NOMO-1 treated with dmso at 0.1 percent for 144 hours (cell line): ENCODE results near the gene CD160.
"Not testable (repeated sequence)": the region's sequence is repeated elsewhere in the genome, so short reads cannot be mapped to it uniquely, and the experiment has no call there.

Source experiments
- DNase-seq: peaks from one replicate; lab custom pipeline; 2025; ENCODE audit not compliant: unreplicated experiment; lab: John Stamatoyannopoulos, UW

The CD160 gene, protein sequence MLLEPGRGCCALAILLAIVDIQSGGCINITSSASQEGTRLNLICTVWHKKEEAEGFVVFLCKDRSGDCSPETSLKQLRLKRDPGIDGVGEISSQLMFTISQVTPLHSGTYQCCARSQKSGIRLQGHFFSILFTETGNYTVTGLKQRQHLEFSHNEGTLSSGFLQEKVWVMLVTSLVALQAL

DNA sequence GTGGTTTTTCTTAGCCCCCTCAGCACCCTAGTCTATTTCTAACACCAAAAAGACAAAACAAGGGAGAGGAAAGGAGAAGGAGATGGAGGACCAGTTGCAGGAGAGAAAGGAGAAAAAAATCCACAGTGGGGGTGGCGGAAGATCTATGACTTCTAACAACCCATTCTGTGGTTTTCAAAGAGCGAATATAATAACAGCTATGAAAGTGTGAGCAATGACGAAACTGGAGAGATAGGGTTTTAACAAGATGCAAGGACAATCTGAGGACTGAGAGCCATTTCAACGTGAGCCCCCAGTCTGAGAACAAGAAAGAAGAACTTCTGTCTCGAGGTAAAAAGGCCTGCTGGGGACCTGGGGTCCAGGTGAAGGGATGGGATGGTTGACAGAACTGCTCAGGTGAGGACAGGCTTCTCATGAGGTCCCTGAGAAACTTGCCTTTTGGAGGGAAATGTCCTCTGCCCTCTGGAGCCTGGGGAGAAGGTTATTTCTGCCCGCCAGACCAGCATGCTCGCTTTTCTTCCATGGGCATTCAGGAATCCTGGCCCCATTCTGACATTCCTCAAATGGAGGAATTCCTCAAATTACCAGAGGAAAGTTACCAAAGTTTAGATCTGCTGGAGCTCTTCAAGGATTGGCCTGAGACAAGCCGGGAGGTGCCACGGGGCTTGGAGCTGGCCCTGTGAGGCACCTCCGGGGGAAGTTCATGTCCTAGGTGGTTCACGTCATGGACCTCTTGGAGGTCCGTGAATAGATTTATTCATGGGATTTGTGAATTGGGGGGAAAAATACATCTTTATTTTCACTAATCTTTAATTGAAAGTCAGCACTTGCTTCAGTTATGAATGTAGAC is at the start of gene CD160:
TSS of gene CD160 (plus strand) at position 270 of the 850 bp plus-strand sequence. CDS start 8,829 bp downstream, outside the sequence.
- no peak for DNase-seq

DNA sequence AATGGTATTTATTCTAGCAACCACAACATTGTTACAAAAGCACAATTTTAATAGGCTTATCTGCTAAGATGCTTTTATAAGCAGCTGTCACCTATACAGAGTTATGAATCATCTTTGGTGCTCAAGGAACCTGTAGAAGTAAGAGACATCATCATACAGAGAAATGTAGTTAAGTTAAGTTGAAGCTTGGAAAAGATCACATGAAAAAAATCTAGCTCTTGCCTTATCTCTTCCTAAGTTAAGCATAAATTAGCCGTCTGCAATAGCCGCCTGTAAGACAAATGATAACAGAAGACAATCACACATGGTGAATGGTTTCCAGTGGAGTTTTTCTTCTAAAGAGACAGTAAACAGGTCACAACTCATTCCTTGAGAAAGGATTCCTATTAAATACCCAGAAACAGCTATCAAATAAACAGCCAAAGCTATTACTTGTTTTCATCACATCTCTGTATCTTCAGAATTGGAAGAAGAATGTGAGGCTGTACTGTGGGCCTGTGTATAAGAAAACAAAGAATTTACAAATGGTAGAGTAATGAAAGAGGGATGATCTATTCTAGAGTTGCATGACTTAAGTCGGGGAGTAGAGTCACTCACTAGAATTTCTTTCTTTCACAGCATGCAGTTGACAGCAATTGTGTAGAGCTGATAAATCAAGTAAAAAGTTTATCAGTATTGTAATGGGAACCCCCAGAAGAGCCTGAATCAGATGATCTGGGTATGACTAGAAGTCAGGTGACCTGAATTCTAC is 48.1 kb upstream of the CD160 start:
- DNase-seq = not testable (repeated sequence)

DNA sequence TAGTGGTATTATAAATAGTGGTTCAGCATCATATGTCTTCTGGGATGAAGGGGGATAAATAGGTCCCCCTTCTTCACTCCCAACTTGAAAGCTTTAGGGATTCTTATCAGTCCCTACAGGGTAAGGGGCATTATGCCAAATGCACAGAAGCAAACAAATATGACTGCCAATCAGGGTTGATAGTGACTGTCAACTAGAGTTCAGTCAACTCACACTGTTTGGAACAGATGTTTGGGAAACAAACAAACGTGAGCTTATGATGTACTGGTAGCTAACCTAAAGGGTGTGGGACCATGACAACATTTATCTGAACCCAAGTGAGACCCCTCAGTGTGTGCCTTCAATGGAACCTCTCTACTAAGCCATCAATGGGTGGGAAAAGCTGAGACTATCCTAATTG is 46.1 kb upstream of the CD160 start:
- not testable (repeated sequence) for DNase-seq

DNA sequence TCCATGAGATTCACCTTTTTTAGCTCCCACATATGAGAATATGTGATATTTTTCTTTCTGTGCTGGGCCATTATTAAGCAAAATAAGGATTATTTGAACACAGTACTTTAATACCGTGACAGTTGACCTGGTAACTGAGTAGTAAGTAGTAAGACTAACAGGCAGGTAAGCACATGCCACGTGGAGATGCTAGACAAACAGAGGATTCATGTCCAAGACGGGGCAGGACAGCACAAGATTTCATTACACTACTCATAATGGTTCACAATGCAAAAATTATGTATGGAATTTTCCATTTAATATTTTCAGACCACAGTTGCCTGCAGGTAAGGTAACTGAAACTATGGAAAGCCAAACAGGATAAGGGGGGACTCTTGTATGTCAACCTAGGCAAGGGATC is 34.4 kb upstream of the CD160 start:
- not testable (repeated sequence) for DNase-seq

DNA sequence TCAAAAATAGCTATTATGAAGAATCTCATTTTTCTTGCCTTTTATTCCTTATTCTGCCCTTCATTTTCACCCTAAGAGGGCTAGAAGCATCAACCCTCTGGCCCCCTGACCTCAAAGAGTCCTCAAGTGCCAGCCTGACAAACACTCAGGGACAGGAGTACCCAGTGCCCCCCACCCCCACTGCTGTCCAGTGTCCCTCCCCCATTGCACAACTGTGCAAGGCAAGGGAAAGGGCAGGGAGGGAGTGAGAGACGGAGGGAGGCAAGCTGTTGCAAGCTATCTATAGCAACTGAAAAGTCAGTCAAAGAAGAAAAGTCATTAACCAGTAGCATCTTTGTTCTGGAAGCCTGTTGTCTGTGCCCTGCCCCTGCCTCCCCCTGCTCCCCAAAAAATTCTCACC is 33.2 kb upstream of the CD160 start:
- DNase-seq = not testable (repeated sequence)

DNA sequence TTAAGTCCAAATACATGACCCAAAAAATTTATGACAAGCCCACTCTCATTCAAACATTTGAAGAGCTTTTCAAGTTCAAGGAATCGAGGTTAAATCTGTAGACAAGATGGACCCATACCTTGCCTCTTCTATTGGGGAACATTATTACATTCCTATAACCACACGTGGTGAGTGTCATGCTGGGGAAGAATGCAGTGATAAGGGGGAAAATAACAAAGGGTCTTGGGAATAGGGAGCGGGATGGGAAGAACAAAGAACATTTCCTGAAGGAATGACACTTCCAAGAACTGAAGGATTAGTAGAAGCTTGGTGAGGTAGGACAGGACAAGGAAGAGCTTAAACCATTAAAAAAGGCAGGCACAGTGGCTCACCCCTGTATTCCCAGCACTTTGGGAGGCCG is 31.0 kb upstream of the CD160 start:
- no peak for DNase-seq

DNA sequence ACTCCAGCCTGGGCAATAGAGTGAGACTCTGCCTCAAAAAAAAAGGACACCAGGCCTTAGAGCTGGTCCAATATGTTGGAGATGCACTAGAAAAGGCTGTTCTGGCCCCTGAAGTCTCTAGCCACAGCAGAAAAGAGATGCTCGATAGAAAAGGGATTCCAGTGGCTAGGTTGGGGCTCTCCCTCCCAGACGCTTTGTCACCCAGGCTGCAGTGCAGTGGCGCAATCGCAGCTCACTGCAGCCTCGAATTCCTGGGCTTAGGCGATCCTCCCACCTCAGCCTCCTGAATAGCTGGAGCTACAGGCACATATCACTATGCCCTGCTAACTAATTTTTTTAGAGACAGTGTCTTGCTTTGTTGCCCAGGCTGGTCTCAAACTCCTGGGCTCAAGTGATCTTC is 30.4 kb upstream of the CD160 start:
- no peak for DNase-seq

DNA sequence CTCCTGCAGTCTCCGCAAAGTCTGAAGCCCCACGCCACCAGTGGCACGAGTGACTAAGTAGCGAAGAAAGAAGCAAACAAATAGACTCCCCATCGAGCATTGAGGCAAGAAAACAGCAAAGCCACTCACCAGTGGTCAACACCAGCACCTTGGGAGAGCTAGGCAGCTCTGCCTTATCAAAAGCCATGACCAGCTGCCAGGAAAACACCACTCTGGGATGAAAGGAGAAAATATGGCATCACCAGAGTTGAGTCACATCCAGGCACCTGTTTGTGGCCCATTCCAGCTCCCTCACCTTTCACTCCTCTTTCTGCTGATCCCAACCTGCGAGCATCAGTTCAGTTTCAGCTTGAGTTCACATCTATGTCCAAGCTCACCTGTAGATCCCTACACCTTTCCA is 29.4 kb upstream of the CD160 start:
- DNase-seq = no peak

DNA sequence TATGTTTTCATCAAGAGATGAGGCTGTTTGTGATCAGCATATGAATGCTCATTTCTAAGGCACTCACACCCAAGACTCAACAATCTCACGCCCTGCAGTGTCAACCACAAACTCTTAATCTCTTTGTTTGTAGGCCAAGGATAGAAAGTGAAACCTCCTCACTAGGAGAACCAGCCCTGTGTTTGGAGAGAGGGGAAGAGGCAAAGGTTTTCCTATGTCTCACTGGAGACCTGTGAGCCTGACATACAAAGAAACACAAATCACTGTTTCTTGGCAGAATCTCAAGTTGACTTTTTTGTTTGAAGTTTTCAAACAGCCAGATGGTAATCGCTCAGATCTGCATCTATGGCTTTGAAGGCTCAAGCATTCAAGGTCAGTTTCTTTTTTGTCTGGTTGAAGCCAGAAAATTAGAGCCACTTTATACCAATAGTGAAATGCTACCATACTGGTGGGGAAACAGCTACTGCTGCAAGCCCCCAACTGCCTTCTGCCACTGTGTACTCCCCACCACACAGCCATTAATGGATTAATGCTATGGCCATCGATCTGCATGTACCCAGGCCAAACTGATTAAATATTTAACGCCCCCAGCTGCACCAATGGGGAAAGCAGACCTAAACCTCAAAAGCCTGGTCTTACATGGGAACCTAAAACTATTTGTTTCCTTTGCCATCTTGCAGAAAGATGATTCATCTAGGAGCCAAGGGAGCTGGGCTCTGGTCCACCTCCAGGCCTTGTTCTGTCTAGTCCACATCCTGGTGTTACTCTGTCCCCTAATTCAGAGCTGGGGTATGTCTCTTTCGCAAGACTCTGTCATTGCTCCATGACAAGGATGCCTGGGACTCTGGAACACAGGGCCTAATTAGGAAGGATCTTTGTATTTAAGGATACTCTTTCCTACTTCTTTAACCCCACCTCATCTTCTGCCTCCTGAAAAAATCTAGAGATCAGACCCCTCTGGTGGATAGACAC is 28.4 kb upstream of the CD160 start:
- peak; percentile 6 for DNase-seq

DNA sequence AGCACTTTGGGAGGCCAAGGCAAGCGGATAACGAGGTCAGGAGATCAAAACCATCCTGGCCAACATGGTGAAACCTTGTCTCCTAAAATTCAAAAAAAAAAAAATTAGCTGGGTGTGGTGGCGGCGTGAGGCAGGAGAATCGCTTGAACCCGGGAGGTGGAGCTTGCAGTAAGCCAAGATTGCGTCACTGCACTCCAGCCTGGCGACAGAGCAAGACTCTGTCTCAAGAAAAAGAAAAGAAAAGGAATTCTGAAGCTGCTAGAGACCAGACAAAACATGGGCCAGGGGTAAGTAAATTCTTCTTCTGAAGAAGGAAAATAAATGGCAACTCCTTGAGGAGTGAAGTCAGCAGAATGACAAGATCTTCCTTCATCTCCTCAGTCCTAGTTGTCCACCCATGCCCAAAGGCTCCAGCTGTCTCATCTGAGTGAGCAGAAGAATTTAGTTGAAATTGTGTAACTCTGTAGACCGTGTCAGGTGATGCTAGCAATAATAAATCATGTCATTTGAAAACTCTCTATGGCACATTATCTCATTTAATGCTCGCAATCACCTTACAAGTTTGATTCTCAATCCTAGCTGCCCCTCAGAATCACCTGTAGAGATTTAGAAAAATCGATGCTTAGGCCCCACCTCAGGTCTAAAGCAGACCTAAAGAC is 26.4 kb upstream of the CD160 start:
- DNase-seq = no peak

DNA sequence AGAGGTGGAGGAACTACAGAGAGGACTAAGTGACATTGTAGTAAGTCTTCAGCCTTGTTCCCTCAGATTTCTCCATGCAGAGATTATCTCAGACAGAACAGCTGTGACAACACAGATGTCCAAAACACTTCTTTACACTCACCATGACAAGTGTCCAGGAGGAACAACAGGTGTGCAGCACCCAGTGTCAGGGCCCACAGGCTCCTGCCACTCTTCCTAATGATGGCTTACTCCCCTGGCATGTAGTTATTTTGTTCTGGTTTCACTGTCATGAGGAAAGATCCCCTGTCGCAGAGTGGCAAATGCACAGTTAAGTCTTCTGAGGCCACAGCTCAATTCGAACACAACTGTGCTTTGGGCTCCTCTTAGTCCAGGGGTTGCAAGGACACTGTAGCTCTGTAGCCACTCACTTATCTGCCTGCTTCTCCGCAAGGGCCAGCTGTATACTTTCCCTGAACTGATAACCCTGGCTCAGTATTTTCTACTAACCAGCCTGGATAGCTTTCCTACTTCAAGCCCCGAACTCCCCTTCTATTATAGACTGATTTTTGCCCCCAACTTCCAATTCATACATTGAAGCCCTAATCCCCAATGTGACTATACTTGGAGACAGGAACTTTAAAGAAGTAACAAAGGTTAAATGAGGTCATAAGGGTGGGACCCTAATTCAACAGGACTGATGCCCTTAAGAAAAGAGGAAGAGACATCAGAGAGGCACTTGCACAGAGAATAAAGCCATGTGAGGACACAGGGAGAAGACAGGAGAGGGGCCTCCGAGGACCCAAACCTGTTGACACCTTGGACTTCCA is 23.3 kb upstream of the CD160 start:
- peak; percentile 9 for DNase-seq

DNA sequence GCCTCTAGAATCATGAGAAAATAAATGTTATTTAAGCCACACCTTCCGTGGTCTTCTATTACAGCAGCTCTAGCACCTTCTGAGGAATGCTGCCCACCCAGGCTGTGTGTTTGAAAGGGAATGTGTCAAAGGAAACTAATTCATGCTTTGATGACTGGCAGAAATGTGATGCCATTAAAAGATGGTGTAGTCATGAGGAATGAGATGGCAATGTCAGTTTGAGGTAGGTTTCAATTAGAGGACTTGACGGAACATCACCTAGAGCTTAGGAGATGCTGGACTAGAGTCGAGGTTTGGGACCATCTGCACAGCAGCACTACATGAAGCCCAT is 22.7 kb upstream of the CD160 start:
- no peak for DNase-seq

DNA sequence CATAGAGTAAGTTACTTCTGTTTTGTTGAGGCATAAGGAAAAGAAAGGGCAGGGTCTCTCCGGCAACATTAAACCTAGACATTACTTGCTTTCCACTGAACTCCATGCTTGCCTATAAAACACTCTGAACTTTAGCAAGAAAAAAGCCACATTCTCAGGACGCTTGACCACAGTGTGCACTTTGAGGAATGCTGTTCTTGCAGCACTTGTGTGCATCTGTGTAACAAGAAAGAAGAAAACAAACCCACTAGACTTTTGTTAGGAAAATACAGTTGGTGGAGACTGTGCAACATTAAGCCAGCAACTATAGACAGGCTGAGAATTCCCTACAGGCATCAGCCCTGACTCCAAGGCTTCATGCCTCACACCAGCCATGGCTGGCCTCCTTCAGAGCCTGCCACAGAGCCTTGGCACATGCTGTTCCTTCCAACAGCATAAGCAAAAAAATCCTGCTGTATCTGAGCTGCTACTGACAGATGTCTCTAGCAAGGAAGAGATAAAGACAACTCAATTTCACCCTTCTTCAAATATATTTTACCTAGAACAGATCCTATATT is 17.9 kb upstream of the CD160 start:
- no peak for DNase-seq

DNA sequence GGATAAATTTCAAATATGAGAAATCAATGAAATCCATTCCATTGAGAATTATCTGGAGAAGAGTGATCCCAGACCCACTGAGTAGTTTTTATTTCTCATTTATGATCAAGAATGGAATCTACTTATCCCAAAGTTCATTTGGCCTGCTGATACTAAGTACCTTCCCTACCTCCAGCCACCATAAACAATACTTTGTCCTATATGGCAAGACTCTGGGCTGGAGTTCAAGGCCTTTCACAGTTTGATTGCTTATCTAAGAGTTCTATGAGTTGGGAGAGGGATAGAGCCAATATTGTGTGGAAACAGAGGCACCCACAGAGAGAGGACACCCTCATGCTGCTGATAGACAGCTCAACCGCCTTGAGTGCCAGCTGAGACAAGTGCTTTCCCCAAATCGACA is 17.2 kb upstream of the CD160 start:
- no peak for DNase-seq

DNA sequence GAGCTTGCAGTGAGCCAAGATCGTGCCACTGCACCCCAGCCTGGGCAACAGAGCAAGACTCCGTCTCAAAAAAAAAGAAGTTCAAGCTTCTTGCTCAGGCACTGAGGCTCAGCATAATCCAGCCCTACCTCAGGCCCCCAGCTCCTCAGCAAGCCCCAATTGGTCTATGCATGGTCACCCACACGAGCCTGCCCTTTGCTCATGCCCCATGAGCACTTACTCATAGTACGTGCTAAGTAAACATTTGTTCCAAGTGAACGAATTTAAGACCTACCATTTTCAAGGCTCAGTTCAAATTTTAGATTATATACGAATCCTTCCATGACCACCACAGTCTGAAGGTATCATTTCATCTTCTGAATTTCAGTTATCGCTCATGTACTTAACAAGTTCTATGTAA is 16.5 kb upstream of the CD160 start:
- no peak for DNase-seq

DNA sequence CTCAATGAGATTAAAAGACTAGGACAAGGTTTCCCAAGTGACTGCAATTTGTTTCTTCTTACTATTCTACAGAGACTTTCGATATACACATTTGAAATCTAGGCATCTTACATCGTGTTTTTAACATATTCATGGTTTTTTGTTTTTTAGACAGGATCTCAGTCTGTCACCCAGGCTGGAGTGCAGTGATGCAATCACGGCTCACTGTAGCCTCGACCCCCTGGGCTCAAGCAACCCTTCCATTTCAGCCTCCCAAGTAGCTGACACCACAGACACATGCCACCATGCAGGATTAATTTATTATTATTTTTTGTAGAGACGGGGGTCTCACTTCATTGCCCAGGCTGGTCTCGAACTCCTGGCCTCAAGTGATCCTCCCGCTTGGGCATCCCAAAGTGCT is 13.7 kb upstream of the CD160 start:
- DNase-seq = no peak

DNA sequence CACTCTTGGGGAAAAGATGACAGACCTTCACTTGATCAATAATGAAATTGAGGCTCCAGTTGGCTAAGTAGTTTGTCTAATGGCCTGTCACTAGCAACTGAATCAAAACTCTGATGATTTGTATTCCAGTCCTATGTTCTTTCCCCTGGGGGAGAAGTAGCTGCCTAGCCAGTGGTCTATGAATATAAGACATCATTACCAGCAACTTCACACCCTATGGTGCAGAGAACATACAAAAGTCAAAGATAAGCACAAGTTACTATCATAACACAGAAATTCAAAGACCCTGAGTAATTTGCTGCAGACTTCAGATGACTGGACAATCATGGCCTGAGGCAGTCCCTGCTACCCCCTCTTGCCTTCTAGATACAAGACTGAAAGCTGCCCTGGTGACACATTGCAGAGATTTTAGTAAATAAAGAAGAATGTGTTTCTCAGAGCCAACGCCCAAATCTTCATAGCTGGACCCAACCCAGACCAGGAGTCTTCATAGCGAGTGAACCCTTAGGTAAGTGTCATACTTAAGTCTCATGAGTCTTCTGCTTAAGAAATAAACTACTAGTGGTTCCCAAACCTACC is 13.1 kb upstream of the CD160 start:
- DNase-seq = no peak

DNA sequence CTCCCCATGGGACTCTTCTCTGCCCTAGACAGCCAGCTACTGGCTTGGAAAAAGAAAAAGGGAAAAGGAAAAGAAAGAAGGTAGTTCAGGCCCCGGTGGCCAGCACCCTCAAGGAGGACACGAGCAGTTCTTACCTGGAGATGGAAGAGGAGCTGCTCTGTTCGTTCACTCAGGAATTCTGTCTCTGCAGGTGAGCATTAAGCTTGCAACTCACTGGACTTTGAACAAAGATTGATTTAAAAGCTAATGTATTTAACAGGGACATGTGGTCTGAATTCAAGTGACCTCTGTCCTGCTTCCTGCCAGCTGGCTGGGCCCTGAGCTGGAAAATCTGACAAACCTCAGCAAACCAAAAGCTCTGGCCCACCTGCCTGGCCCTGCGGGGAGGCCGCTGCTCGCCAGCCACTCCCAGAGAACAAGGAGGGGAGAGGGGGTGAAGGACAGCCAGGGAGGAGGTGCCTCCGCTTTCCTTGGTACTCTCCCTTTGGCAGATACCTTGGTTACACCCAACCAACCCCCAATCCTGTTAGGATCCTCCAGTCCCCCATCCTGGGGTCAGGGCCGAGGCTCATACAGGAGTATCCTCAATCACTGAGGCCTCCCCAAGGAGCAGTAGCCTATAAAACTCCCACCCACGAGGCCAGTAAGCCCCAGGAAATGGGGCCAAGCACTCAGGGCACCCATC is 12.0 kb upstream of the CD160 start, which contains the start of gene PDZK1:
TSS of gene PDZK1 (minus strand) at position 186 of the 685 bp plus-strand sequence. CDS start 19,347 bp downstream, outside the sequence.
- no peak for DNase-seq
